ENCODE measurements around the gene USP7.
"Not testable (repeated sequence)": the region's sequence is repeated elsewhere in the genome, so short reads cannot be mapped to it uniquely, and the experiment has no call there.

USP7 gene

DNA sequence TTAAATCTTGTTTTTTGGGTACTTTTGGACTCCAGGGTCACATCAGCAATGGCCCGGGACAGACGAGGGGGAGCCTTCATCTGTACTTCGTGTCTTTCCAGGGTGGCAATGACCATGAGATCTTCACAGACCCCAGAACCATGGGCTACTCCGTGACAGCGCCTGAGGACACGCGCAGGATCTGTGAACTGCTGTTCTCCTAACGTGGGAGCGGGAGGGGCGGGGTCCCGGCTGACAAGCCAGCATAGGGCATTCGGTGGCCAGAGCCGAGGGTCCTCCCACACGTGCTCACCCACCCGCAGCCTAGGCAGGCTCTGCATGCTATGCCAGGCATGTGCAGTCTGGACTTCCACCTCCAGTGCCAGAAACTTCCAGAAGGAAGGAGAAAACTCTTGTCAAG is 116.1 kb downstream of the USP7 start:
- no peak for DNase-seq (ENCODE audit: low read depth in 1 of 2, low spot score in 1 of 2)

DNA sequence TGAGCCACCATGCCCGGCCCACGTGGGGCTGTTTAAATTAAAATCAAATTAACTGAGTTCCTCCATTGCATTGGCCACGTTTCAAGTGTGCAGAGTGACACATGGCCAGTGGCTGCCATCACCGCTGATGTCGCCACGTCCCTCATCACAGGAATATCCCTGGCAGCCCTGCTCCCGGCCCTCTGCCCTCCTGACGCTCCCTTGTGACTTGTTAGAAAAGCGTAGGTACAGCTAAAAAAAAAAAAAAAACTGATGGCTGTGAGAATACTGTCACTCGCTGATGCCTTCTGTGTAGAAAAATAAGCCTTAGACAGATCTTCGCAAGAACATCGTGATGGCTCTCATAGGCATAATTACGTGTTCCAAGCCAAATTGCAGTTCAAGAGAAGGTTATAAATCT is 116.6 kb downstream of the USP7 start:
- no peak for DNase-seq (ENCODE audit: low read depth in 1 of 2, low spot score in 1 of 2)

DNA sequence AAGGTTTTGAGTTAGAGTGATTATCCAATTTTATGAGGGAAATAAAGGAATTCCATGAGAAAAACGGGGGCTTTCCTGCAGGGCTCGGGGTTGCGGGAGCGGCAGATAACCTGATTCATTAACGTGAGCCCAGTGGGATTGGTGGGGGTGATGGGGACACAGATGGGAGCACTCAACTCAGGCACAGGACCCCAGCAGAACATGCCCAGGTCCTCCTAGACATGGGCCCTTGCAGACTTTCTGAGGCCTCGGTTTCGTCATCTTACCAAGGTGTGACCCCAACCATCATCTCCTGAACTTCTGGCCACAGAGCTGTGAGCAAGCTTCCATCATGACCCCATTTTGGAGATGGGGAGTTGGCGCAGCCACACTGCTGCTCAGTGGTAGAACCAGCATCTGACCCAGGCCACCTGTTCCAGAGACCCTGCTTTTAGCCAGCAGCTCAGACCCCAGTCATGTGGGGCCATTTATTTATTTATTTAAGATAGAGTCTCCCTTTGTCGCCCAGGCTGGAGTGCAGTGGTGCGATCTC is 117.2 kb downstream of the USP7 start:
- DNase-seq (ENCODE audit: low read depth in 1 of 2, low spot score in 1 of 2): no peak

GRCh38 chr16:8845699-8846298 is 117.9 kb downstream of the USP7 start:
- no peak for DNase-seq (ENCODE audit: low read depth in 1 of 2, low spot score in 1 of 2)

- DNase-seq (ENCODE audit: low read depth in 1 of 2, low spot score in 1 of 2): not testable (repeated sequence)
Measured at GRCh38 chr16:8843296-8843695, 120.4 kb downstream of the USP7 start.
